AG09309 (cell line): ENCODE data around the gene KRT14.
A peak's percentile ranks its signal among the peaks of the same experiment; 100 is the strongest.
"Not testable (repeated sequence)": the region's sequence is repeated elsewhere in the genome, so short reads cannot be mapped to it uniquely, and the experiment has no call there.

Experiments
- DNase-seq: peaks from one replicate; pipeline ENCODE4 v3.0.0-alpha.2; 2010; ENCODE audit warnings: low read depth
- H3K4me3 ChIP-seq: 2 replicates; pipeline ENCODE4 v1.5.1; 2011; ENCODE audit warnings: mild to moderate bottlenecking, low read depth, low read length, moderate library complexity; ENCODE audit not compliant: control insufficient read depth
- TF ChIP-seq, protein P1 (sequence below): IDR thresholded peaks from 2 replicates; pipeline ENCODE4 v1.5.1; 2011; ENCODE audit warnings: mild to moderate bottlenecking, low read depth, low read length, inconsistent platforms; ENCODE audit not compliant: insufficient read depth, control insufficient read depth; ENCODE audit errors: missing control alignments

KRT14 gene

GRCh38 chr17:41580687-41581365 lies 5.9 kb downstream of the KRT14 start:
- TF ChIP-seq, protein P1, sequence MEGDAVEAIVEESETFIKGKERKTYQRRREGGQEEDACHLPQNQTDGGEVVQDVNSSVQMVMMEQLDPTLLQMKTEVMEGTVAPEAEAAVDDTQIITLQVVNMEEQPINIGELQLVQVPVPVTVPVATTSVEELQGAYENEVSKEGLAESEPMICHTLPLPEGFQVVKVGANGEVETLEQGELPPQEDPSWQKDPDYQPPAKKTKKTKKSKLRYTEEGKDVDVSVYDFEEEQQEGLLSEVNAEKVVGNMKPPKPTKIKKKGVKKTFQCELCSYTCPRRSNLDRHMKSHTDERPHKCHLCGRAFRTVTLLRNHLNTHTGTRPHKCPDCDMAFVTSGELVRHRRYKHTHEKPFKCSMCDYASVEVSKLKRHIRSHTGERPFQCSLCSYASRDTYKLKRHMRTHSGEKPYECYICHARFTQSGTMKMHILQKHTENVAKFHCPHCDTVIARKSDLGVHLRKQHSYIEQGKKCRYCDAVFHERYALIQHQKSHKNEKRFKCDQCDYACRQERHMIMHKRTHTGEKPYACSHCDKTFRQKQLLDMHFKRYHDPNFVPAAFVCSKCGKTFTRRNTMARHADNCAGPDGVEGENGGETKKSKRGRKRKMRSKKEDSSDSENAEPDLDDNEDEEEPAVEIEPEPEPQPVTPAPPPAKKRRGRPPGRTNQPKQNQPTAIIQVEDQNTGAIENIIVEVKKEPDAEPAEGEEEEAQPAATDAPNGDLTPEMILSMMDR = no peak
- DNase-seq = no peak
- no peak overlapping the region for H3K4me3 ChIP-seq

DNA sequence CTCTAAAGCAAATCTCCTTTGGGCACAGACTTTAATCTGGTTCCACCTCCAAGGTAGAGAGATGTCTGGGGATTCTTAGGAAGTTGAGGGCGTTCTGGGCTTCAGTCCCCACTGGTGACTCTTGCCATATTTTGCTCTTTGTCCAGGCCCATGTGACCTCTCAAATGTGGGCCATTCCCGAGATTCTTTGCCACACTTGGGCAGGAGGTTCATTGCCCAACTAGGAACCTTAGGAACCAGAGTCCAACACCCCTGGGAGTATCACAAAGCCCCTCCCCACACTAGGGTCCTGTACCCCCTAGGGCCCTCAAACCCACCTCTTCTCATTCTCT lies 6.5 kb downstream of the KRT14 start:
- TF ChIP-seq, protein P1 = no peak
- no peak for DNase-seq
- H3K4me3 ChIP-seq = no peak overlapping the region

- DNase-seq = peak; percentile 33
- TF ChIP-seq, protein P1 = peak; percentile 83
- H3K4me3 ChIP-seq = no peak overlapping the region
Measured at GRCh38 chr17:41579484-41580243, 7.0 kb downstream of the KRT14 start.

DNA sequence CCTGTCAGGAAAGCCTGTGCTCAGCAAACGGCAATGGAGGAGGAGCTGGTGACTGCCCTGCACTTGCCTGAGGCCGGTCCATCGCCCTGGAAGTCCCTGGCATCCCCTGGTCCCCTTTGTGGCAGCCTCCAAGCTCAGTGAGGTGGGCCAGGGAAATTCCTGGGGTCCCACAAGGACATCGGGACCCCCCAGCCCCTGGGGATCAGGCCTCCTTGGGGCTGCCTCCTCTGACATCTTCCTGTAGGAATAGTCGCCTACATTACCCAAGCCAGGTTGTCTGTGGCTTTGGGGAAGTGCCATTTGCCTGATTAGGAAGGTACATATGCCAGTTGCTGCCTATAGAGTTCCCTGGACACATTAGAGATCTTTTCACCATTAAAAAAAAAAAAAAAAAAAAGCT lies 7.7 kb downstream of the KRT14 start:
- TF ChIP-seq, protein P1 = no peak
- no peak for DNase-seq

DNA sequence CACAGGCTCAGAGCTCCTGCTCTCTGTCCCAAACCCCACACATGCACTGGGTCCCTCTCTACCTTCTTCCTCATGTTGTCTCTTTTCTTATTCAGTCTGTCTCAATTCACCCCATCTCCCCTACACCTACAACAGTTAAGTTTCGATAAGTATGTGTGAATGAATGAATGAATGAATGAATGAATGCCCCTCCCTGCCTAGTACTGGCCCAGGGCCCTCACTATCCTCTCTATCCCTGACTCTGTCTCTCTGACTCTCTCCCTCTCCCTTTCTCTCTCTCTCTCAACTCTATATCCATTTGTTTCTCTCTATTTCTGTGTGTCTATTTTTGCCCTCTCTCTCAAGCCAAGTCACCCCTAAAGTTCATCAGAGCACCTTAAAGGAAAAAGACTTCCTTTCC lies 8.2 kb downstream of the KRT14 start:
- TF ChIP-seq, protein P1 = no peak
- no peak overlapping the region for H3K4me3 ChIP-seq

More for the DNA sequence above, 7.7 kb downstream of the KRT14 start:
- H3K4me3 ChIP-seq = no peak overlapping the region

GRCh38 chr17:41576740-41577139 lies 10.0 kb downstream of the KRT14 start:
- not testable (repeated sequence) for H3K4me3 ChIP-seq, DNase-seq

More for the DNA sequence above, 8.2 kb downstream of the KRT14 start:
- no peak for DNase-seq

DNA sequence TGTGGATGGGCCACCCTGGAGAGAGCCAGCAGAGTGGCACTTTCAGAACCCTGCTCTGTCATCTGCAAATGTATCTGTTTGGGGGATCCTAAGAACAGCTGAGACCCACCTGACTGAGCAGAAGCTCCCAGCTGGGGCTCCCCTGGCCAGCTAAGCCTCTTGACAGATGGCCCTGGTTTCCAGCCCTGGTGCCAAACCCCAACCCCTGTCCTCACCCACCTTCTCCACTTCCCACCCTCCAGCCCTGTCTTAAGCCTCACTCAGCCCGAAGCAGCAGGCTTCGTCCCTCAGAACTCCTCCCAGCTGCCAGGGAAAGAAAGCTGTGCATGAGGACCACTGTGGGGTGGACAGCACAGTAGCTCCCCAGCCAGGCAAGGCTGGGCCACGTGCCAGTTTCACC lies 11.4 kb downstream of the KRT14 start:
- TF ChIP-seq, protein P1 = no peak
- H3K4me3 ChIP-seq = no peak overlapping the region
- no peak for DNase-seq
